Stimulated activated CD4-positive, alpha-beta T cell treated with anti-CD3 and anti-CD28 coated beads, TNF-alpha, amount 100 ng/mL, for 48 hours (primary cell): ENCODE results near the gene CTNNA2.

ENCODE experiments used
- DNase-seq, 3 donors: peaks; one replicate each; pipeline ENCODE4 v3.0.0-alpha.2; 2020; ENCODE audit warnings: low read depth in 3 of 3

CTNNA2 gene

GRCh38 chr2:79788952-79789651, 276.3 kb downstream of the CTNNA2 start:
- no peak for DNase-seq

DNA sequence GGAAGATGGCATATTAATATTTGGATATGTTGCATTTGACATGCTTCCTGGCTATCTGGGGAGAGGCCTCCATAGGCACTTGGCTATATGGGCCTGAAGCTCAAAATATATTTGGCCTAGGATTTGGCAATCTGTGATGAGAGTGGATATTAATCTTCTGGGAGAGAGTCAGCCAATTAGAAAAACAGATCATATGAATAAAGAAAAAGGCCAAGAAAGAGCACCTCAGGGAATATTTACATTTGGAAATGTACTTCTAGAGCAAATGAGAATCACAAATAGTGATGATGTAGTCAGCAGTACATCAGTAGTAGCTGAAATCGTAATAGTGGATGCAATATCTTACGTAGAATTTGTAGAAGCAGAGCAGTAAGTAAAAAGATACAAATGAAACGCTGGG, 277.0 kb downstream of the CTNNA2 start:
- no peak for DNase-seq

GRCh38 chr2:79792090-79792489, 279.2 kb downstream of the CTNNA2 start:
- DNase-seq: no peak

GRCh38 chr2:79793006-79793405, 280.2 kb downstream of the CTNNA2 start:
- DNase-seq: no peak

- no peak for DNase-seq
Observed at GRCh38 chr2:79796641-79797040, 283.8 kb downstream of the CTNNA2 start.

- DNase-seq: no peak
Observed at GRCh38 chr2:79798776-79799175, 285.9 kb downstream of the CTNNA2 start.

DNA sequence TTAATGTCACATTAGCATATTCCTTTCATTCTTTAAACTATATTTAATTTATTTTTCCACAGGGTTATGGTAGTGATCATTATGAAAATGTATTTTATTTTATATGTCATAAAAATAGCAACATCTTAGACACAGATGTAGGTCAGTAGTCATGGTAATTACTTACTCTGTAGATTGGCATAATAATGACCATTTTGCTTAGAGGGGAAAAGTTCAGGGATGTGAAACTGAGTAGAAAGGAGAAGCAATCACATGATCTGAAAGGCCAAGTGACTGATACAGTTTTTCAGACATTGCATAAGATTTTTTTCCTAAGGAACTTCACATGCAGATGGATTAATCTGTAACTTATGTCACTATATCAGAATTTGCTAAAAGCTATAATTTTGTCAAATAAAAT, 286.9 kb downstream of the CTNNA2 start:
- DNase-seq: no peak

DNA sequence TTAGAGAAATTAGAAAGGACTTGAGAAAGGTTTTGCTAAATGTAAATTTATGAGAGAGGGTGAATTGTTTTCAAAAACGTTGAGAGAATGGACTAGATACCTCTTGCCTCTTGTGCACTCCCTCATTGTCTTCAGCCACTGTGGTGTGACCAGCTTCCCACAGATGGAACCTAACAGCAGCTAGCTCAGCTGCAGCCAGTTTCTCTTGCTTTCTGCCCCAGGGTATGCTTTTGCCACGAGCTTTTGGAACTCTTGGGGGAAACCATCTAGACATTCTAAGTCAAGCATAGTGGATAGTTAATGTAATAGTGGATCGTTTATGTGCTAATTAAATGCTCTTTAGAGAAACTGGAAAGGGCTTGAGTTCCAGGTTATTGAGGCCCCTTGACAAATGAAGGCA, 288.2 kb downstream of the CTNNA2 start:
- no peak for DNase-seq

GRCh38 chr2:79817288-79817687, 304.4 kb downstream of the CTNNA2 start:
- DNase-seq: no peak

DNA sequence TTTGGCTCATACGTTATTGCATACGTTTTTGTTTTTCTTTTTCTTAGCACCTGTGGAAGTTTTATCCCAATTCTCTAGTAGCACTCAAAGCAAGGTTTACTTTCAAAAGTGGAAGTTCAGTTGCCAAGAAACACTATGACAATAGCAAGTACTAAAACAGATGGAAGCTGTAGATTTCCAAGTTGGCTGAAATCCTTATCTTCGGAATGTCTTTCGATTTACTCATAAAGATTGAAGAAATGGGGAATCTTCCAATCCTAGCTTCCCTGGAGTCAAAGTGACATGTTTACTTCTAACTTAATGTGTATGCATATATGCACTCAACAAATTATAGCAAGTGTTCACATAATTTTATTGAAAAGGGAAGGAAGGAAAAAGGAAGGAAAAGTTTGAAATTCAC, 307.4 kb downstream of the CTNNA2 start:
- no peak for DNase-seq

DNA sequence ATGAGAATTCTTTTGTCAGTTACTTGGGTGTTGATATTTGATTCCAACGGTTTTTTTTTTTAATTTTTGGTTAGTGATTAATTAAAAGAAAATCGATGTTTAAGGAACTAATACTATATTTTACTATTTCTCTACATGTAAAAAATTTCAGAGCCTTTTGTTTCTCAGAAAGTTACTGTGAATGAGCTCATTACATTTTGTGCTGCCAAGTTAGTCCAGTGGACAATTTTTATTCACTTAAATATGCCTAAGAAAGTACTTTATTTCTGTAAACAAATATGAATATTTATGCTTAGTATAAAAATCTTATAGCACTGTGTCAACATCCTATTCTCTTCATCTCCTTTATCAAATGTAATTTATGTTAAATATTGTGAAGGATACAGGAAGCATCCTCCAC, 309.3 kb downstream of the CTNNA2 start:
- DNase-seq: no peak

- DNase-seq: no peak
Observed at GRCh38 chr2:79824086-79824786, 311.4 kb downstream of the CTNNA2 start.

- no peak for DNase-seq
Observed at GRCh38 chr2:79827881-79828280, 315.0 kb downstream of the CTNNA2 start.

DNA sequence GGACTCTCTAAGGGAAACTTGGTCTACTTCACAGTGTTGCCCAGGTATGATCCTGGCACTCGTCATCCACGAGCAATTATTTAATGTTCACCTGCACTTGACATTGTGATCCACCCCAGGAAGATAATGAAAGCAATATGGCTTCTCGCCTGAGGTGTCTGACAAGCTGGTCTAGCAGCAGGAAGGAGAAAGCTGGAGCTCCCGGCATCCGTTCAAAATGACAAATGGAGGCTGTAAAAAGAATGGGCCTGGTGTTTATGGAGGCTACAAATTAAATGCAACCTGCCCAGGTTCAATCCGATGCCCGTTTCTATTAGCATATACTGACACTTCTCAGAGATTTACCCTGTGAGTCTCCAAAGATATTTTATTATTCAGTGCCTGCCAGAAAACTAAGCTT, 317.6 kb downstream of the CTNNA2 start:
- no peak for DNase-seq

- DNase-seq: no peak
Observed at GRCh38 chr2:79831961-79832360, 319.1 kb downstream of the CTNNA2 start.

- DNase-seq: no peak
Observed at GRCh38 chr2:79832511-79833234, 319.8 kb downstream of the CTNNA2 start.

- no peak for DNase-seq
Observed at GRCh38 chr2:79833235-79833878, 320.5 kb downstream of the CTNNA2 start.

DNA sequence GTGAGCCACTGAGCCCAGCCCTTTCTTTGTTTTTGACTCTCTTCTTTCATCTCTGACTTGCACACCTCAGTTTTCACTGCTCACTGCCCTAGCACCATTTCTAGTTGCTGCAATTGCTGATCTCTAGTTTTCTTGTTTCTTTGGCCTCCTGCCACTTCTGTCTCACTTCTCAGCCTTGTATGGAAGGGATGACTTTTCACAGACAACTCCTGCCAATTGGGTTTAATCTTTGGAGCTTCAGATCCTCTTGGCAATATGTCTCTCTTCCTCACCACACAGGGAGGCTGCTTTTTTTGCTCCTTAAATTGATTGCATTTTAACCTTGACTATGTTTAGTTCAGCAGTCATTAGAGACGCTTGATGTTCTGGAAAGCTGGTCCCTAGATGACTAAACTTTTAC, 323.1 kb downstream of the CTNNA2 start:
- DNase-seq: no peak

DNA sequence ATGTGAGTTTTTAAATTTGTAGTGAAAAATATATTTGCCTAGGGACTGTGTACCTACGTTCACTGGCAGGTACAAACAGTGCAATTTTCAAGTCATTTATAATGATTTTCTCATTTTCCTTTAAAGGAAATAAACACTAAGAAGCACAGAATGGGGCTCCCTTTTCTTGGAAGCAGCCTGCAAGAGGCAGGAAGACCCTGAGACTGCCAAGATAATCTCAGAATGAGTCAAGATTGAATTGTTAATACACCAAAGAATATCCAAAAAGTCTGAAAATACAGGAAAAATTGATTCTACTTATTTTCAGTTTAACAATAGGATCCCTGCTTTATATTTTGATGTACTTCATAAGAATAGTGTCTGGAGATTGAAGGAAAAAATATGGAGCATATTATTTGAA, 331.2 kb downstream of the CTNNA2 start:
- no peak for DNase-seq

GRCh38 chr2:79846878-79847277, 334.0 kb downstream of the CTNNA2 start:
- DNase-seq: no peak

DNA sequence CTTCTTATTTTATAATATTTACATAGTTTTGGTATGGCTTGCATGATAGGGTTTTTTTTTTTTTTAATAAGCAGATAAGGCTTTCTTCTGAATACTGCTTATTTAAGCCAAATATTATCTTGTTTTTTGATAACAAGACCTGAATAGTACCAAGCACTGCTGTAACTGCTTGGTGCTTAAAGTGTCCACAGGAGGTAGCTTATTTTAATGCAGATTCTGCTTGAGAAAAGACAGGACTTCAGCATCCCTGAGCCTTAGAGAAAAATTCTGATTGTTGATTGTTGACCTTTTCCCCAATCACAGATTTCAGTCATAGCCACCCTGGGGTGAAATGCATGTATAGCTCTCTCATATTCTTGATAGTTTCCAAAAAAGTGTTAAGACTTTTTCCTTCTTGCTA, 336.4 kb downstream of the CTNNA2 start:
- no peak for DNase-seq

GRCh38 chr2:79849949-79850348, 337.1 kb downstream of the CTNNA2 start:
- no peak for DNase-seq
